NCI-H748 treated with DMSO at 0.1 percent for 48 hours (cell line): ENCODE data around the gene LRRC14B.
"Not testable (repeated sequence)": the region's sequence is repeated elsewhere in the genome, so short reads cannot be mapped to it uniquely, and the experiment has no call there.

ENCODE experiments used
- DNase-seq: peaks from one replicate; lab custom pipeline; 2025; lab: John Stamatoyannopoulos, UW

The LRRC14B gene

DNA sequence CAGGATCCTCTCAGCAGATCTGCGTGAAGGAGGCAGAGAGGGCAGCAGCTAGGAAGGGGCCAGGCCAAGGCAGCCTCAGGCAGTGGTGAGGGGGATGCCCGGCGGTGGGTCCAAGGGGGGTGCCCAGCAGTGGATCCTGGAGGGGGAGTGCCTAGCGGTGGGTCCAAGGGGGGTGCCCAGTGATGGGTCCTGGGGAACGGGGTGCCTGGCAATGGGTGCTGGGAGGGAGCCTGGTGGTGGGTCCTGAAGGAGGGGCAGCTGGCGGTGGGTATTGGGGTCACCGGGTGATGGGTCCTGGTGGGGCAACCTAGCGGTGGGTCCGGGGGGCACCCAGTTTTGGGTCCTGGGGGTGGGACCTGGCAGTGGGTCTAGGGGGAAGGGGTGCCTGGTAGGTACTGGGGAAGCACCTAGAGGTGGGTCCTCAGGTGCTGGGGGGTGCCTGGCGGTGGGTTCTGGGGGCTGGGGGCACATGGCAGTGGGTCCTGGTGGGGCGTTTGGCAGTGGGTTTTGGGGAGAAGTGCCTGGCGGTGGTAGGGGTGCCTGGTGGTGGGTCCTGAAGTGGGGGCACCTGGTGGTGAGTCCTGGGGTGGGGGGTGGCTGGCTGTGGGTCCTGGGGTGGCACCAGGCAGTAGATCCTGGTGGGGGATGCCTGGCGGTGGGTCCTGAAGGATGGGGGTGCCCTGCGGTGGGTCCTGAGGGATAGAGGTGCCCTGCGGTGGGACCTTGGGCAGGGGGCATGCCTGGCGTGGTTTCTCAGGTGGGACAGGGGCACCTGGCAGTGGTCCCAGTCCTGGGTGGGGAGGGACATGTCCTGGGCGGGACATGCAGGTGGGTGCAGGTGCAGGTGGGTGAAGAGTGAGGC, 1.9 kb downstream of the LRRC14B start:
- no peak for DNase-seq

DNA sequence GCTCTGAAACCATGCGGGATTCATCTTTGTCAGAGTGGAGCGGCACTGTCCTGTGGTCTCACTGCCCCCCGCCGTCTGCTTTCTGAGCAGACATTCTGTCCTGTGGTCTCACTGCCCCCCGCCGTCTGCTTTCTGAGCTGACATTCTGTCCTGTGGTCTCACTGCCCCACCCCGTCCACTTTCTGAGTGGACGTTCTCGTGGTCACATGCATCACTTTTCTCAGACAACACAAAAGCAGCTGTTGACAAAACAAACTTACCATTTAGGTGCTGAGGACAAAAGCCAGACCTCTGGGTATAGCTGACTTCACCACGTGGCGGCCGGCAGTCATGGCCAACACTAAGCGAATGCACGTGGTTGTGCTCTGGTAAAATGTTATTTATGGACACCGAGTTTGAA, 2.8 kb downstream of the LRRC14B start:
- DNase-seq = no peak

DNA sequence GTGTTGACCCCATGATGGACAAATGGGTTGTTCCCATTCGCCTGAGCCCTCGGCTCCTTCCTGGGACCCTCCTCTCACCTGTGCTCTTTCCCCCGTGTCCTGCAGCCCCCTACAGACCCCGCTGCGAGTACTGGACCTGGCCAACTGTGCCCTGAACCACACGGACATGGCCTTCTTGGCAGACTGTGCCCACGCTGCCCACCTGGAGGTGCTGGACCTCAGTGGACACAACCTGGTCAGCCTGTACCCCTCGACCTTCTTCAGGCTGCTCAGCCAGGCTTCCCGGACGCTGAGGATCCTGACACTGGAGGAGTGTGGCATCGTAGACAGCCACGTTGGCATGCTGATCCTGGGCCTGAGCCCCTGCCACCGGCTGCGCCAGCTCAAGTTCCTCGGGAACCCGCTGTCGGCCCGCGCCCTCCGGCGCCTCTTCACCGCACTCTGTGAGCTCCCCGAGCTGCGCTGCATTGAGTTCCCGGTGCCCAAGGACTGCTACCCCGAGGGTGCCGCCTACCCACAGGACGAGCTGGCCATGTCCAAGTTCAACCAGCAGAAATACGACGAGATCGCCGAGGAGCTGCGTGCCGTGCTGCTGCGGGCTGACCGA, 3.4 kb downstream of the LRRC14B start:
- no peak for DNase-seq

DNA sequence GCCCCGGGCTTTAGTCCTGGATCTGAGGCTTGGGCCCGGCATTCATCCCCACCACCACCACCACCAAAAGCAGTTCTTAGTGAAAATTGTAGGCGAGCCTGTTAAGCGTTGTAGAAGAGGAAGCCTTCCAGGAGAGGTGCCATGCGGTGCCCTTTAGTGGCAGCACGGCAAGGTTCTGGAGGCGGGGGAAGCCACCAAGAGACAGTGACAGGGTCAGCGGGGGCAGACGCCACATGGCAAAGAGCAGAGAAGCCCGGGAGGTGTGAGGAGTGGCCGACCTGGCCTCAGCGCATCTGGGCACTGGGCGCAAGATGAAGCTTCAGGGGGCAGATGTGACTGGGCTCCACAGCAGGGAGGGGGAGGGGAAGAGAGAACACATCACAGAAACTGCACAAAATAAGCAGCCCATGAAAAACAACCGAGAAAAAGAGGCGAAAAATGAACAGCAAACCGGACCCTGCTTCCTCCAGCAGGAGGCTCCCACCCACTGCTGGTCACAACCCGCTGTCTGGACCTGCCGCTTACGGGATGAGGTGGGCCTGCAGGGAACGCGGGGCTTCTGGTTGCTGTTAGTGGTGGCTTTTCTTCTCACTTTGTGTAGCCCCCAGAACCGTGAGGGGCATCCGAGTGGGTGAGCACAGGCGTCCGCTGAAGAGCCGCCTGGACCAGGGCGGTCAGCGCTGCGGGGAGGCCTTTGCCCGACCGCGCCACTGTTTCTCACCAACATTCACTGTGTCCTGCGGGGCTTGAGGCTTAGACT, 4.3 kb downstream of the LRRC14B start:
- no peak for DNase-seq

DNA sequence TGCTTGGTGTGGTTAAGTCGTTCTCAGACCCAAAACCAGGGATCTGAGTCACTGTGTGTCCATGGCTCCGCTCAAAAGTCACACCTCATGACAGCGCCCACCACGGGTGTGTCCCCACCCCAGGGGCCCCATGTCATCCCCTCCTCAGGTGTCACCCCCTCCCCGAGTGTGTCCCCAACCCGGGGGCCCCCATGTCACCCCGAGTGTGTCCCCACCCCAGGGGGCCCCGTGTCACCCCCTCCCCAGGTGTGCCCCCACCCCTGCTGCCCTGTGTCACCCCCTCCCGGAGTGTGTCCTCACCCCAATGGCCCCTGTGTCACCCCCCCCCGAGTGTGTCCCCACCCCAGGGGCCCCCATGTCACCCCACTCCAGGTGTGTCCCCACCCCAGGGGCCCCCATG, 5.1 kb downstream of the LRRC14B start:
- no peak for DNase-seq

DNA sequence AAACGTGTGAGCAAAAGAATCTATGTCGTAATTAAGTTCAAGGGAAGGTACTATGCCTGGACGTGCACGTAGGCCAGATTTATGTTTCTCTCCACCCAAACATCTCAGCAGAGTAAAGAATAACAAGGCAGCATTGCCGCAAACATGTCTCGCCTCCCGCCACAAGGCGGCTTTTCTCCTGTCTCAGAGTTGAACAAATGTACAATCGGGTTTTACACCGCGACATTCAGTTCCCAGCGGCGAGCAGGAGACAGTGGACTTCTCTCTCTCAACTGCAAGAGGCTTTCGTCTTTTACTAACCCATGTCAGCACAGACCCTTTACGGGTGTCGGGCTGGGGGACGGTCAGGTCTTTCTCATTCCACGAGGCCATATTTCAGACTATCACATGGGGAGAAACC, 5.7 kb downstream of the LRRC14B start:
- not testable (repeated sequence) for DNase-seq

DNA sequence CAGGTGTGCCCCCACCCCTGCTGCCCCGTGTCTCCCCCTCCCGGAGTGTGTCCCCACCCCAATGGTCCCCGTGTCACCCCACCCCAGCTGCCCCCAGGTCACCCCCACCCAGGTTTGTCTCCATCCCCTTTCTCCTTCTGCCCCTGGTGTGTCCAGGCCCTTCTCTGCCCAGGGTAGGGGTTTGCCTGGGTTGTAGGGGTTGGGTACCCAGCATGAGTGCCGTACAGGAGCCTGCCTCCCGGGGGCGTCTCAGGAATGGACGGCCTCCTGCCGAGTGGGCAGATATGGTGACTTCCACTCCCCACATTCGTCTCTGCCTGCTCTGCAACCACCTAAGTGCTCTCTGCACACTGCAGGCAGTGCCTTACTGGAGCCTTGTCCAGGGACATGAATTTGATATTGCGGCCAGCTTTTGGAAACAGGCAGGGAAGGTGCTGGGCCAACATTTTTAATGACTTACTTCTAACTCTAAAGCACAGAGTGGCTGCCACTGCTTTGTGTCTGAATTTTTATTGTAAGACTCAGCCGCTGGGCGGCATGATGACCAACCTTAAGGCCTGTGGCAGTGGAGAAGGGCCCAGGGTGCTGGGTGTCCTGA, 6.7 kb downstream of the LRRC14B start:
- DNase-seq = no peak

DNA sequence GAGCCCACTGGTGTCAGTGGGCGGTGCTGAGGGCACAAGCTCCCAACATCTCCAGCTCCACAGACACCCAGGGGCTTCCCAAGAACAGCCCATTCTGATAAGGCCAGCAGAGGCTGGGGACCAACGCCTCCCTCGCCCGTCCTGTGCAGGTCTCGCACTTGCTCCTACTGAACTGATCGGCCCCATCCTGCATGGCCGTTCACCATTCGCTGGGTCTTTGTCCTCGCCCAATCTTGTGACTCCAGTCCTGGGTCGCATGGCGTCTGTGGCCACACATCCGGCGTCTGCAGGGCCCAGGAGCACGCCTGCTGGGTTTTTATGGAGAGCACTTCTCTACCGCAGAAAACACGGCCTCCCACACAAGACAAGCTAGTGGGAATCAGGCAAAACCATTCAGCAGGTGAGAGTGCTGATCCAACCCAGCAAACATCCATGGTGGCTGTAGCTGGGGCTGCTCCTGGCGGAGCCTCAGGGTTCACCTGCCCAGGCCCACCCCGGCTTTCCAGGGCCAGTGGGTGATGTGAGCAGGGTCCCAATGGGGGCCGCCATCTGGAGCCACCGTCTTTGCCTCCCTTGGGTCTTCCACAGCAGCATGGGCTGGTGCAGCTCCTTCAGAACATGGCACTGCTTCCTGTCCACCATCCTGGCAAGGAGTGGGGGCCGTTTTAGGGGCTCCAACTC, 7.4 kb downstream of the LRRC14B start:
- DNase-seq = no peak

DNA sequence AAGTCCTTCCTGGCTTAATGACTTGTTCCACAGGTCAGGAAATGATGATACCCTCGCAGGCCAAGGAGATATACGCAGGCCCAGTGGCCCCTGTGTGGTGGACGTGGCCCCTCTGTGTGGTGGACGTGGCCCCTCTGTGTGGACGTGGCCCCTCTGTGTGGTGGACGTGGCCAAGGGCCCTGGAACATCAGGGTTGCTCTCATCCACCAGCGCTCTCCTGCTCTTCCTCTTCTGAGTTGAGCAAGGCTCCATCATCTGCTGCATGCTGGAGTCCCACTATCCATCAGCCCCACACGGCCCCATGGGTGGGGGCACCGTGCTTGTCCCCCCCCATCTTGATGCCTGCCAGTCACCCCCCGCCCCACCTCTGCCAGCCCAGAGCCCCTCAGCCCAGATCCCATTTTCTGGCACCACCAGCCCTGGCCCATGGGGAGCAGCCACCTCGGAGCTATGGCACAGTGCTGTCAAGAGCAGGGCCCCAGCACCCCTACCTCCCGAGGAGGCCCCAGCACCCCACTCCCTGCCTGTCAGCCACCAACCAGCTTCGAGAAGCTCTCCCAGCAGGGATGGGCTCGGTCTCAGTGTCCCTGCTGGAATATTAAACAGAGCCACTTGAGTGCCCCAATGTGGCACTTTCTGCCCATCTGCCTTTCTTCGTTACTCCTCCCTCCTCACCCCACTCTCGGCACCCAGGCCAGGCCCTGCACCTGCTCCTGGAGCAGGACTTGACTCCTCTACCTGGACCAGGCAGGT, 8.1 kb downstream of the LRRC14B start:
- DNase-seq = no peak

DNA sequence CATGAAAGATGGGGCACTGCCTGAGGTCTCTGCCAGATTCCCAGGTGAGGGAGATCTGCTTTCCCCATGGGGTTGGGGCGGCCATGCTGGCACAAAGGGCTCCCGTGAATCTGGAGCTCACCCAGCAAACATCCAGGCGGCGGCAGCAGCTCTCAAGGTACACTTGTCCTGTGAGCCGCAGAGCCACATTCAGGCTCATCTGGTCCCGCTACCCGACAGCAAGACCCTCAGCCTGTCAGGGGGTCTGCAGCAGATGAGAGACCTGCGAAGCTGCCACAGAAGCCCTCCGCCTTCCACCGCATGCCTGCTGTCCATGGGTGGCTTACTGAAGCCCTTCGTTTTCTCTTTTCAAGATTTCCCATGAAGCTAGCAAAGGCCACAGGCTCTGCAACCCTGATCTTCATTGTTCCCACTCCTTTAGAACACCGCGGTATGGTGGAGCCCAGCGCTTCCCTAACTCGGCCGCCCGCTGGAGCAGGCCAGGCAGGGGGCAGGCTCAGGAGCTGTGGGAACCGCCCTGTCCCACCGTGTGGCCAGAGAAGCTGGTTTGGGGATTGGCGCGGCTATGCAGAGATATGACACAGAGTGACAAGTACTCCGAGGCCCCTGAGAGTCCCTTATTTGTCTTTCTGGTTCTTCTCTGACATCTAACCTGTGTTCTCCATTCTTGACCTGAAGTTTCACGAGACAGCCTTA, 8.8 kb downstream of the LRRC14B start:
- no peak for DNase-seq

DNA sequence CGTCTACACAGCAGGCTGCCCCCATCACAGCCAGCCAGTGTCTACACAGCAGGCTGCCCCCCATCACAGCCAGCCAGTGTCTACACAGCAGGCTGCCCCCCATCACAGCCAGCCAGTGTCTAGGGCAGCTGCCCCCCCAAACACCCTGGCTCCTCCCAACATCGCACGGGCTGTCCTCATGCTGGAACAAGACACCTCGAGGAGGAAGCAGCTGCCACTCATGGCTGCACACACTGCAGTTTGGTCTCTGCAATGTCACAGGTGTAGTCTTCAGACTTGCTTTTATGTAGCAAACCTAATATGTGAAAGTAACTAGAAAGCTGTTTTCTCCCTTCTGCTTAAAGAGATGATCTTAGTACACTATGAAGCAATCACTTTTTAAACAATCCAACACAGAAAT, 9.7 kb downstream of the LRRC14B start:
- DNase-seq = no peak

DNA sequence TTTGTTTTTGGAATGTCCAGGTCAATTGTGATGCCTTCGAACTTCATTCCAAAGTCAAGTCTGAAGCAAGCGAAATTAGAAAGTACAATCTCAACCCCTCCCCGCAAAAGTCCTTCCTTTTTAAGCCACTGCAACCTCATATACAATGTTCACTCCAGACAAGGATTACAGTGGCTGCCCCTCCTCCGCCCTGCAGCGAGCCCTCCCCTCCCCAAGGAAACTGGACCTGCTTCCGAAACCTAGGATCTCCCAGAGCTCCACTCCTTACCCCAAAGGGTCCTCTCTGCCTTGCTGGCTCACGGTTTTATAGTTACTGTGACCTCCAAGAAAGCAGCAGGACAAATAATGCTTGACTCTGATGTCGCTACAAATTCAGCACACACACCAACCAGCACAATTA, 10.4 kb downstream of the LRRC14B start:
- DNase-seq = no peak

DNA sequence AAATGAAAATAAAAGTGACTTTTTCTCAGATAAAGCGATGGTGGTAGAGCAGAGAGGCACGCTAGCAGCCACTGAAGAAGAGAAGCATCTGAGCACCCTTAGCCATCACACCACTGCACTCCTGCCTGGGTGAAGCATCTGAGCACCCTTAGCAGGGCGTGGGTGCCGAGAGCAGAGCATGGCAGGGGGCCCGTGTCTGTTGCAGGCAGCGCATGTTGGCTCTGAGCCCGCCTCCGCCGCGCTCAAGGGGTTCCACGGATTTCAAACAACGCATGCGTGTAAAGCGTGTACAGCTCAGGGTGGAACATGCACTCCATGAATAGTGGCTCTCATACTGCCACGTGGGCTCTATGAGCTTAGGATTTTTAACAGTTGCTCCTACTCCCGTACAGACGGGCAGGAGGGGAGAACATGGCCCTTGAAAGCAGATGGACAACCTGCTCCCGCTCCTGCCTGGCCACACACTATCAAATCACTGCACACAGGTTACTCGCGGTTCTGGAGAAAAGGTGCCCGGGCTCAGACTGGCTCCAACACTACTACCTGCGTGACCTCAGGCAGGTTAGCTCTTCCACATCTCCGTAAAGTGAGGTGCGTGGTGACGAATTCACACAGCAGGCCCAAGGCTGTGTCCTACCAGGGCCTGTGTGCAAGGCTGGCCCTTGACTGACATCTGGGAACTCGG, 12.1 kb downstream of the LRRC14B start:
- no peak for DNase-seq

DNA sequence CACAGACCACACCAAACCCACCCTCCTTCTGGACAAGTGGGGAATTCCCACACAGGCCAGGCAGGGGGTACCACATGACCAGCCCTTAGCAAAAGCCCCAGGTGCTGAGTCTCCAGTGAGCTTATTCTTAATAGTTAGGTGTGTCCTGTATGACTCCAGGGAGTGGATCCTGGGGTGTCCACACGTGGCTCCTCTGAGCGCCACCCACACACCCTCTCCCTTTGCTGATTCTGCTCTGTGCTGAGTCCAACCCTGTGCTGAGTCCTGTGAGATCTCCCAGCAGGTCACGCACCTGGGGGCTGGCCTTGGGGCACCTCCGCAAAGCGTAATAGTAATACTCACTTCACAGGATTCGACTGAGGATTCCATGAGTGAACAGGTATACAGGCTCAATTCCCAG, 12.7 kb downstream of the LRRC14B start:
- DNase-seq = no peak

DNA sequence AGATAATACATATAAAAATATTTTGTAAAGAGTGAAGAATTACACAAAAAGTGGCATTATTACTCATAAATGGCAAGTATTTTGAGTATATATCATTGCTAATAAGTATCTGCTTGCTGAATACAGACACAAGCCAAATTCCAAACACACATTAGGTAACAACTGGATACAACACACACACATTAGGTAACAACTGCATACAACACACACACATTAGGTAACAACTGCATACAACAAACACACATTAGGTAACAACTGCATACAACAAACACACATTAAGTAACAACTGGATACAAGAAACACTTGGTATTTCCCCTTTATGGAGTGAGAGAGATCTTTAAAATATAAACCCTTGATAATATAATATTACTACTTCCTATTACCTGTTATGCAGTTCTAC, 13.2 kb downstream of the LRRC14B start:
- no peak for DNase-seq

DNA sequence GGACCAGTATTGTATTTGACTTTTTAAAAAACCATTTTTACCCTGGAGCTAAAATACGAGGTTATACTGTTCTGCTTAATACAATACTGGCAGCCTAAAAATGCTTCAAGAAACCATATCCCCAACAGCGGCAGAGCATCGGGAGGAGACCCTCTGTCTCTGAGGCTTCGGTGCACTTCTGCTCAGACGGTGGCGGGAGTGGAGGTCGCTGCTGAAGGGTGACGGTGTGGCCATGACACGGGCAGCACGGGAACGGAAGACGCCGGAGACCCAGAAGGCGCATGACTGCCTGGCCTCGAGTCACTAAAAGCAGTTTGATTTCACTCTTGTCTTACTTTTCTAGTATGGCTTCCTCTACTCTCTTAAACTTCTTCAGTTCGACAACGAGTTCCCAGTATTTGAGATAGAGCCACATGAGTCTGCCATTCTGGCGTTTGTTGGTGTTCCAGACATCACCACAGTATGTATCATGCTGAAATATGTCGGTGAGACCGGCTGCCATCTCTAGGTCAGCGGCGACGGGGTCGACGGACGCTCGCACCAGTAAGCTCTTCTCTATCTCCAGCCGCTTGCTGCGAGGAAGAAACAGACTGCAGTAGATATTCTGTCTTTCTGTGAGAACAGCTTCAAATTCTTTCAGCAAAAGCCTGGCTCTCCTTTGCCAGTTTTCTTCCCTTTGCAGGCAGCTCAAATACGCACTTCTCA, 13.8 kb downstream of the LRRC14B start:
- DNase-seq = no peak

DNA sequence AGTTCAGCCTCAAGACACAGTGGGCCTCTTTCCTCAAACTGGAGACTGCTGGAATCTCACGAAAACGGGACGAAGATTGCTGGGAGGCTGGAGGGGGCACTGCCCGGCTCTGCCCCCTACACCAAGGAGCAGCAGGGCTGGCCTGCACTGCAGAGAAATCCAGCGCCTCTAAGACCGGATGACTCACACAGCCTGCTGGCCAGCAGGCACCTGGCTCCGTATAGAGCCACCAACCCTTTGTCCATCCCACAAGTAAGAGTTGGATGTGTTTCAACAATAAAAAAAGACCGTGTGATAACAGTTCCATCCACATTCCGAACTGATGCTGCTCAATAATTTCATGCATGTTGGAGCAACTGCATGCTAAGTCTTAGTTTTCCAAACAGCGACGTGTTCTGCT, 15.1 kb downstream of the LRRC14B start:
- DNase-seq = no peak

DNA sequence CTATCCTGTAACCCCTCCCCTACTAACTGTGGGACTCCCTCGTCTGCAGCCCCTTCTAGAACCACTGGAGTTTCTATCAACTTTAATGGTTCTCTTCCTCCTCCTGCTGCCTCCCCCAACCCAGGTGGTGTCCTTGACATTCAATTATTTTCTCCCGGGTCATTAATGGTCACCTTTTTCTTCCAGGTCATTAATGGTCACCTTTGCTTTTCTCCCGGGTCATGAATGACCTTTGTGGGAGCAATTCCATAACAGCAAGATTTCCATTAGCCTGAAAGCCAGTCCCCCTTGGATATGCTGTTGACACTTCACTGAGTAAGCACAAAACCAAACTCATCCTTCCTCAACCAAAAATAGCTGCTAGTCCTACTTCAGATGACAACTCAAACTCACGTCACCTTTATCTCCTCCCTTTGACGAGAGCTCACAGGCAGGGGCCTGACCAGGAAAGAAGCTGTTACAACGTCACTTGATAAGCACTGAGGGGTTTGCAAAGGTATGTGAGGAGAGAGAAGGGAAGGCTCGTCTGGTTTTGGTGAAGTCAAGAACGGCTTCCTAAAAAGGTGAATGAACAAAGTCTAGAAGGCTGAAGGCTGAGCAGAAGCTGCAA, 15.7 kb downstream of the LRRC14B start:
- DNase-seq = no peak

DNA sequence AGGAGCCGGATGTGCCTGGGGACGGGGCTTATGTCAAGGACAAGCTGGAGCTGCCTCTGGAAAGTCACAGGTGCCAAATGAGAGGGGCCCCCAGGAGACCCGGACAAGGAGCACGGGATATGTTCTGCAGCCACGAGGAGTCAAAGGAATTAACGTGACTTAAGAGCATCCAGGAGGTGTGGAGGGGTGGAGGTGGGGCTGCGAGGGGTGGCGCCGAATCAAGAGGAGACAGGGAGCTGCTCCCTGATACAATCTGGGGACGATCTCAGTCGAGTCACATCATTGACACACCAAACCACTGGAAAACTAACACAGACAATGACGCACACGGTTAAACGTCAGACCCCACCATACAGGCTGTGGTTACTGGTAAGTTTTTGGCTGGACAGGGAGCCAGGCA, 16.3 kb downstream of the LRRC14B start:
- DNase-seq = no peak
